Measurements from ENCODE around the gene C3.

The C3 gene

GRCh38 chr19:6738787-6739389 is 18.4 kb upstream of the C3 start:
- H3K4me3 ChIP-seq (ENCODE audit: control insufficient read depth, low read depth, low read length): peak overlapping the region; percentile 45
- peak; percentile 47 for DNase-seq (ENCODE audit: low read depth)
- TF ChIP-seq CTCF (conservative IDR thresholded peaks at IDR 0.05; ENCODE audit: control insufficient read depth, insufficient read depth, low read depth, low read length): no peak

GRCh38 chr19:6737873-6738786 is 17.7 kb upstream of the C3 start:
- no peak overlapping the region for H3K4me3 ChIP-seq (ENCODE audit: control insufficient read depth, low read depth, low read length)
- TF ChIP-seq CTCF (conservative IDR thresholded peaks at IDR 0.05; ENCODE audit: control insufficient read depth, insufficient read depth, low read depth, low read length): peak; percentile 63
- peak; percentile 77 for DNase-seq (ENCODE audit: low read depth)

GRCh38 chr19:6737284-6737872 is 16.9 kb upstream of the C3 start, which contains the start of gene GPR108:
TSS of gene GPR108 (minus strand) at chr19:6737580. CDS start at chr19:6737576, 4 bp downstream.
- peak within 1 kb of the TSS; percentile 89 for H3K4me3 ChIP-seq (ENCODE audit: control insufficient read depth, low read depth, low read length)
- TF ChIP-seq CTCF (conservative IDR thresholded peaks at IDR 0.05; ENCODE audit: control insufficient read depth, insufficient read depth, low read depth, low read length): no peak
- peak; percentile 100 for DNase-seq (ENCODE audit: low read depth)

GRCh38 chr19:6736917-6737283 is 16.4 kb upstream of the C3 start:
- peak overlapping the region; percentile 89 for H3K4me3 ChIP-seq (ENCODE audit: control insufficient read depth, low read depth, low read length)
- DNase-seq (ENCODE audit: low read depth): no peak
- TF ChIP-seq CTCF (conservative IDR thresholded peaks at IDR 0.05; ENCODE audit: control insufficient read depth, insufficient read depth, low read depth, low read length): no peak

GRCh38 chr19:6736169-6736916 is 15.9 kb upstream of the C3 start:
- TF ChIP-seq CTCF (conservative IDR thresholded peaks at IDR 0.05; ENCODE audit: control insufficient read depth, insufficient read depth, low read depth, low read length): peak; percentile 68
- DNase-seq (ENCODE audit: low read depth): peak; percentile 89
- H3K4me3 ChIP-seq (ENCODE audit: control insufficient read depth, low read depth, low read length): peak overlapping the region; percentile 89

Data from fibroblast of mammary gland (primary cell).